GM19238 (cell line): ENCODE data around the gene SFXN1.
"Not testable (repeated sequence)": the region's sequence is repeated elsewhere in the genome, so short reads cannot be mapped to it uniquely, and the experiment has no call there.

Source experiments
- DNase-seq: peaks from one replicate; pipeline ENCODE4 v3.0.0; 2011; ENCODE audit warnings: low spot score; ENCODE audit not compliant: insufficient read length

The SFXN1 gene

GRCh38 chr5:175478384-175479124 is at the start of gene SFXN1:
Gene SFXN1 (plus strand): TSS chr5:175478560. CDS start chr5:175492104, 13,544 bp downstream.
- peak; percentile 95 for DNase-seq

GRCh38 chr5:175434800-175435199 is 43.6 kb upstream of the SFXN1 start:
- no peak for DNase-seq

- no peak for DNase-seq
Measured at GRCh38 chr5:175436359-175436758, 42.0 kb upstream of the SFXN1 start.

GRCh38 chr5:175438234-175438857 is 40.0 kb upstream of the SFXN1 start:
- DNase-seq: no peak

- no peak for DNase-seq
Measured at GRCh38 chr5:175443514-175444059, 34.8 kb upstream of the SFXN1 start.

- DNase-seq: peak; percentile 41
Measured at GRCh38 chr5:175444060-175444904, 34.1 kb upstream of the SFXN1 start, which contains the start of gene DRD1. Gene DRD1 (minus strand): TSS chr5:175444182. CDS start chr5:175443099, 1,083 bp downstream.

- no peak for DNase-seq
Measured at GRCh38 chr5:175444905-175445456, 33.4 kb upstream of the SFXN1 start.

- not testable (repeated sequence) for DNase-seq
Measured at GRCh38 chr5:175446378-175446777, 32.0 kb upstream of the SFXN1 start.

- no peak for DNase-seq
Measured at GRCh38 chr5:175447571-175447970, 30.8 kb upstream of the SFXN1 start.

GRCh38 chr5:175448276-175448675 is 30.1 kb upstream of the SFXN1 start:
- no peak for DNase-seq

- no peak for DNase-seq
Measured at GRCh38 chr5:175452166-175452565, 26.2 kb upstream of the SFXN1 start.

GRCh38 chr5:175454338-175454737 is 24.0 kb upstream of the SFXN1 start:
- DNase-seq: not testable (repeated sequence)

- no peak for DNase-seq
Measured at GRCh38 chr5:175456105-175456742, 22.1 kb upstream of the SFXN1 start.

GRCh38 chr5:175457466-175457865 is 20.9 kb upstream of the SFXN1 start:
- no peak for DNase-seq

GRCh38 chr5:175460126-175460525 is 18.2 kb upstream of the SFXN1 start:
- no peak for DNase-seq

GRCh38 chr5:175460552-175460951 is 17.8 kb upstream of the SFXN1 start:
- no peak for DNase-seq

GRCh38 chr5:175461370-175461769 is 17.0 kb upstream of the SFXN1 start:
- DNase-seq: no peak

GRCh38 chr5:175463641-175464040 is 14.7 kb upstream of the SFXN1 start:
- no peak for DNase-seq

GRCh38 chr5:175464074-175464941 is 14.1 kb upstream of the SFXN1 start:
- no peak for DNase-seq

- DNase-seq: no peak
Measured at GRCh38 chr5:175464942-175465233, 13.5 kb upstream of the SFXN1 start.
